AG08395 (cell line): ENCODE measurements around the gene MRPS12.
"Not testable (repeated sequence)": the region's sequence is repeated elsewhere in the genome, so short reads cannot be mapped to it uniquely, and the experiment has no call there.

Experiments used
- DNase-seq: peaks from one replicate; pipeline ENCODE4 v3.0.0; 2012; ENCODE audit warnings: mixed read lengths, low spot score

MRPS12 gene

DNA sequence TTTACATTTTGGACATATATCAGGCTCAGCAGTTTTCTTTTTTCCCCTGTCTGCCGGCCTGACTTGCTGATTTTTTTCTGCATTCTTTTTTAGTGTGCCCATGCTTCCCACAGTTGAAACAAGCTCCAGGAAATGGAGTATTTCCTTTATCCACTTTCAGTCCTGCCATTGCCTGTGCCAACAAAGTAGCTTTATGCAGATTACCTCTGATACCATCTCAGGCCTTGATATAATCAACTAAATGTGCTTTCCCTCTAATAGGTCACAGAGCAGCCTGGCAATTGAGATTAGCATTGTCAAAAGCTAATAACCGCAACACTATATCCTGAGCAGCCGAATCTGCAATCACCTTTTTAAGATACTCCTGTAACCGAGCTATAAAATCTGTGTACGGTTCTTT lies 9.2 kb downstream of the MRPS12 start:
- no peak for DNase-seq

DNA sequence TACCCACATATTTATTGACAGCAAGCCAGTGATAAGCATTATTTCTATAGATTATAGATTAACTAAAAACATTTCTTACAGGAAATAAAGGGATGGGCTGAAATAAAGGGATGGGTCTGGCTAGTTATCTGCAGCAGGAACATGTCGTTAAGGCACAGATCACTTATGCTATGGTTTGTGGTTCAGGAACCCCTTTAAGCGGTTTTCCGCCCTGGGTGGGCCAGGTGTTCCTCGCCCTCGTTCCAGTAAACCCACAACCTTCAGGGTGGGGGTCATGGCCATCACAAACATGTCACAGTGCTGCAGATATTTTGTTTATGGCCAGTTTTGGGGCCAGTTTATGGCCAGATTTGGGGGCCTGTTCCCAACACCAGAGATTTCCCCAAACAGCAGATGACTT lies 10.7 kb downstream of the MRPS12 start:
- not testable (repeated sequence) for DNase-seq

DNA sequence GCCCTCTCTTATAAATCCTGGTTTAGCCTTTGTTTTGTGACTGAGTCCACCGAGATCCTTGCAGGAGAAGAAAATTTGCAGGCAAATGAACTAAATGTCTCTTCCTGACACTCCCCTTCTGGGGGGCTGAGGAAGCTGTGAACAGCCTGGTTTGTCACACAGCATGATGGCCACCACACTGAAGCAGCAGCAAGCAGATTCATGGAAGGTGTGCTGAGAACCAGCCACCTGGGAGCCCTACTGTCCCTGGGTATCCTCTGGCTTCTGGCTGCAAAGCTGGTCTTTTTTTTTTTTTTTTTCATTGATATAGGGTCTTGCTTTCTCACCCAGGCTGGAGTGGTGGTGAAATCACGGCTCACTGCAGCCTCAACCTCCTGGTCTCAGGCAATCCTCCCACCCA lies 11.2 kb downstream of the MRPS12 start:
- DNase-seq, result no peak

DNA sequence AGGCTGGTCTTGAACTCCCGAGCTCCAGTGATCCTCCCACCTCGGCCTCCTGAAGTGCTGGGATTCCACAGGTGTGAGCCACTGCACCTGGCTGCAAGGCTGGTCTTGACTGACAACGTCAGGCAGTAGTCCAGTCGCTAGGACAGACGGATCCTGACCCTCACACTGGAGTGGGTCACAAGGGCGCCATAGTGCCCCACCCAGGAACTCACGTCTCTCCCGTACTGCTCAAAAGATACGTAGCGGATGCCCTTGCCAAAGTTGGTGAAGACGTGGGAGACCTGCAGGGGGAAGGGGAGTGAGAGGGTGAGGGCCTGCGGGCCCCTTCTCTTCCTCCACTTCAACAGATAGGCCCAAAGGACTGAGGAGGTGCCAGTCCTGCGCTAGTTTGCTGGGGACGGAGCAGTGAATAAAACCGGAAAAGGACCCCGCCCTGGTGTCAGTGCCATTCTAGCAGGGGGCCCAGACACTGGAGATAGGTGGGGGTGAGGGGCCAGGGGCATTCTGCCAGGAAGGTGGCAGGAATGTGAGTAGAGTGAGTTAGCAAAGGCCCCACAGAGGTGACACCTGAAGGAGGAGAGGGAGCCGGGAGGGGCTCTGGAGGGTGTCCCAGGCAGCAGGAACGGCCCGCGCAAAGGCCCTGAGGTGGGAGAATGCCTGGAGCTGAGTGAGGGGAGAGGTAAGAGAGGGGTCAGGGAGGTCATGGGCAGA lies 11.9 kb downstream of the MRPS12 start:
- DNase-seq, result no peak

DNA sequence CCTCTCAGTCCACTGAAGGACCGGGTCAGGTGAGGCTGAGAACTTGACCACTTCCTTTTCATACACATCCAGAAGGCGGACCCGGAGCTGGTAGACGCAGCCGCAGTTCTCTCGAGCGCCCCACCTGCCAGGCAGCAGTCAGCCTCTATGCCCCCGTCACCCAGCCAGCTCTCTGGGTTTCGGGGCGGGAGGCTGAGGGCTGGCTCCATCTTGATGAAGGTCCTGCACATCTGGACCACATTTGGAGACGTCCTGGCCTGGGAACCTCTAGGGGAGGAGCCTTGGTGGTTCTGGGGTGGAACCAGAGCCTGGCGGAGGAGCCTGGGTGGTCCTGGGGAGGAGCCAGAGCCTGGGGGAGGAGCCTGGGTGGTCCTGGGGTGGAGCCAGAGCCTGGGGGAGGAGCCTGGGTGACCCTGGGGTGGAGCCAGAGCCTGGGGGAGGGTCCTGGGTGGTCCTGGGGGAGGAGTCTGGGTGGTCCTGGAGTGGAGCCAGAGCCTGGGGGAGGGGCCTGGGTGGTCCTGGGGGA lies 14.3 kb downstream of the MRPS12 start:
- DNase-seq, result no peak

DNA sequence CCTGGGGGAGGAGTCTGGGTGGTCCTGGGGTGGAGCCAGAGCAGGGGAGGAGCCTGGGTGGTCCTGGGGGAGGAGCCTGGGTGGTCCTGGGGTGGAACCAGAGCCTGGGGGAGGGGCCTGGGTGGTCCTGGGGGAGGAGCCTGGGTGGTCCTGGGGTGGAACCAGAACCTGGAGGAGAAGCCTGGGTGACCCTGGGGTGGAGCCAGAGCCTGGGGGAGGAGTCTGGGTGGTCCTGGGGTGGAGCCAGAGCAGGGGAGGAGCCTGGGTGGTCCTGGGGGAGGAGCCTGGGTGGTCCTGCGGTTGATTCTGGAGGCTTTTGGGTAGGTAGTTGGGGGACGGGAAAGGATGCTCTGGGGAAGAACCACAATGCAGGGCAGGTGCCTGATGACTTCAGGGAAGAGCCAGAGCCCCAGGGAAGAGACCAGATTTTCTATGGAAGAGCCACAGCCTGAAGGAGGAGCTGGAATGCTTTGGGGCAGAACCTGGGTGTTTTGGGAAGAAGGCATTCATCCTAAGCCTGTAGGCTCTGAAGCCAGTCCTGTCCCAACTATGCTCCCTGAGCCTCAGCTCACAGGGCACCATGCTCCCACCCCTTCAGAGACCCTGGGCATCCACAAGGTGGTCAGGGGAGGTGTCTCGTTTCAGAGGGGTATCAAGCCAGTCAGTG lies 15.0 kb downstream of the MRPS12 start:
- no peak for DNase-seq

DNA sequence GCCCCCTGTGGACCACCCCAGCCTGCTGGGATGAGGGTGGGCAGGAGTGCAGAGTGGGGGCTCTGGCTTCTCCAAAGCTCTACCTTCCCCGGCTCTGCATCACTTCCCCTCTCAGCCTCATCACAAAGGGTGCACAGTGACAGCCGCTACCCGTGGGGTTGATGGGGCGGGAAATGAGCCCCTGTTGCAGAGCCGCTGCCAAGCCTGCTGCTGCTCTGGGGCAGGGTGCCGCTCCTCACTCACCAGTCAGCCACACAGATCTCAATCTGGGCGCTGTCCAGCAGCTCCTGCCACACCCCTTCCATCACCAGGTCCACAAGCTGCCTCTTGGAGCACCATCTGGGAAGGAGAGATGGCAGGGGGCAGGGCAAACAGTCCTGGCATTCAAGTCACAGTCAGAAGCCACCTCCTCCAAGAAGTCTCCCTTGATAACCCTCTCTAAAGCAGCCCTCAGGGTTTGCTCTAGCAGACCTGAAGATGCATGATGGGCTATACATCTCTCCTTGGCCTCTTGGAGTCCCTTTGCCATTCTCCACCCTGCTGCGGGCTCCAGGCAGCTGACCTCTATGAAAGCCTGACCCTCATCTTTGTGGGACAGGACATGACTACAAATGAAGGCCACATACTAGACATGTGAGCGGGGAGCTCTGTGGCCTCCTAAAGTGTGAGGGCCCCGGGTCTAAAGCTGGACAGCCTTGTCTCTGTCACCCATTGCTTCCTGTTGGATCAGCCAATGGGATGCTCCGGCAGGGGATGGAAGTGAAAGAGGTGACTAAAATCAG lies 15.7 kb downstream of the MRPS12 start:
- no peak for DNase-seq

DNA sequence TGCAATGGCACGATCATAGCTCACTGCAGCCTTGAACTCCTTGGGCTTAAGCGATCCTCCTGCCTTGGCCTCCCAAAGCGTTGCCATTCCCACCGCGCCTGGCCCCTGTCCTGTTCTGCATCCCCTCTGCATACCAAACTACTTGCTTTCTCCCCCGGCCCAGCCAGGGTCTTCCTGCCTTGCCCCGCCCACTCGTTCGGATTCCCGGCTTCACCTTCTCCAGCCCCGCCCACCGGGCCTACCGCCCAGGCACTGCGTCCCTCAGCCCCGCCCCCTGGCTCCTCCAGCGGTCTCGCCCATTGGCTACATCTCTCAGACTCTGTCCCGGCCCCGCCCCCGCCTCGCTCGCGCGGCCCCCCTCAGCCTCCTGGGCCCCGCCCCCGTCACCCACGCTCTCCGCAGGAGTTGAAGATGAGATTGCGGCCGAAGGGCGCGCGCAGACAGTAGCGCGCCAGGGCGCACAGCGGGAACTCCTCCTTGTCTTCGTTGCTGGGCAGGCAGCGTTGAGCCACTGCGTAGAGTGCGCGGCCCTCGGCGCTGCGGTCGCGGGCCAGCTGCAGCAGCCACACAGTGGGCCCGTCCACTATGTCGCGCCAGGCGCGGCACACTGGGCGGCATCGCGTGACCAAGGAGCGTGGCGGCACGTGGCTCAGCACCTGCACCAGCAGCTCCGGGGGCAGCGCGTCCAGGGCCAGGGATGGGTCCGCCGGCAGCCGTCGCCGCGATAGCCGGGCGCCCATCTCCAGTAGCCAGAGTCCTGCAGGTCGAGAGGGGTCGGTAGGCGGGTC lies 19.0 kb downstream of the MRPS12 start:
- peak; percentile 77 for DNase-seq

DNA sequence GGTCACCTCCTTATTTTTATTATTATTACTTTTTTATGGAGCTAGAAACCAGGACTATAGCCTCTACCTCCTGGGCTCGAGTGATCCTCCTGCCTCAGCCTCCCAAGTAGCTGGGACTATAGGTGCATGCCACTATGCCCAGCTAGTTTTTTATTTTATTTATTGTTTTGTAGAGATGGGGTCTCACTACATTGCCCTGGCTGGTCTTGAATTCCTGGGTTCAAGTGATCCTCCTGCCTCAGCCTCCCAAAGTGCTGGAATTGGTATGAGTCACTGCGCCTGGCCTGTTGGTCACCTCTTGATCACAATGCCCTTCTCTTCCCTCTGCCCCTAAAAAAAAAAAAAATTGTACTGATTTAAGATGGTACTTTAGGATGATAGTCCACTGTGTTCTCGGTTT lies 20.4 kb downstream of the MRPS12 start:
- no peak for DNase-seq

DNA sequence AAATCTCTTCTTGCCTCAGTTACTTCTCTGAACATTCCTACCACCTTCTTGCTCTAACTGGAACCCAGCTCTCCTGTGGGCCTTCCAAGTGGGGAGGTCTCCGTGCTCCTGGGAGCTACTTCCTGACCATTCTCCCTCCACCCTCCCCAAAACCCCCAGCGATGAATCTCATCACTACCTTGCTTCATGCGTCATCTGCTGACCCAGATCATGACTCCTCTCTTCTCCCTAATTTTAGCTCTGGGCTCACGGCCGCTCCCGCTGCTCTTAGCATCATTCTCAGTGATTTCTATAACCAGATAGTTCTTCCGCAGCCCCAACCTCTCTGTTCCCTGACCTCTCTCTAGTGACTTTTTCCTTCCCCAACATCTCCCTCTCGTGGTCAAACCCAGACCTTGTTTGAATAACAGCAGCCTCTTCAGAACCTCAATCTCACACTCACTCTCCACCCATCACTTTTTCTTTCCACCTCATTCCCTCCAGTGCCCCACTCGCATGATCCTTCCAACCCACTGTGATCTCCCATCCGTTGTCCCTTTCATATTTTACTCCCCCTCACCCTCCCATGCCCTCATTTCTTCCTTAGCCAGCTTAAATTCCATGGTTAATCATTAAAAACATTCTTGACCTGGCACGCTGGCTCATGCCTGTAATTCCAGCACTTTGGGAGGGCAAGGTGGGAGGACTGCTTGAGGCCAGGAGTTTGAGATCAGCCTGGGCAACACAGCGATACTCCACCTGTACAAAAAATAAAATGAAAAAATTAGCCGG lies 21.8 kb downstream of the MRPS12 start:
- no peak for DNase-seq

DNA sequence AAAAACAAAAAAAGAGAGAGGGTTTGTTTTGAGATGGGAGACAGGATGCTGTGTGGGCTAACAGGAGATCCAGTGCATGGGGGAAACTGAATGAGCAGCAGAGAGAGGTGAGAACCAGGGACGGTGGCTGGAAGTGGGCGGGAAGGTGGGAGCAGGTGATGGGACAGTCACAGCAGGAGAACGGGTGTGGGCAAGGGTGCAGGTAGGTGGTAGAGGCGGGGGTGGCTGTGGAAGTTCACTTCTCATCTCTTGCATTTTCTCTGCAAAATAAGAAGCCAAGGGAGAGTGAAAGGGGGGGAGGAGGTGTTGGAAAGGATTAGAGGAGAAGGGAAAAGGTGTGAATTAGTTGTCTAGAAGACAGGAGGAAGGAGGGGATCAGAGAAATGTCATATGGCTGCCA lies 22.9 kb downstream of the MRPS12 start:
- DNase-seq, result no peak

DNA sequence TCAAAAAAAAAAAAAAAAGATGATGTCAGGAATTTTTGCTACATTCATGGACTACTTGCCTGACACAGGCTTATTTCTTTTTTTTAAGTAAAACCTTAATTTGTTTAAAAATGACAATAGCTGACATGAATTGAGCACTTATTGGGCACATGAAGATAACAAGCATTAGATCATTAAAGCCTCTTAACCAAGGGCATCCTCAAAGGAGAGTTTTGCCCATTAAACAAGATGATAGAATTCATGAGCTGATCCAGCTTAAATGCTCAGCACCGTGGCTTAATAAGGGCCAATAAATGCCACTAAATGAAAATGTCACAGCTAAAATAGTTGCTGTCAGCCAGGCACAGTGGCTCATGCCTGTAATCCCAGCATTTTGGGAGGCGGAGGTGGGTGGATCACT lies 25.5 kb downstream of the MRPS12 start:
- no peak for DNase-seq

DNA sequence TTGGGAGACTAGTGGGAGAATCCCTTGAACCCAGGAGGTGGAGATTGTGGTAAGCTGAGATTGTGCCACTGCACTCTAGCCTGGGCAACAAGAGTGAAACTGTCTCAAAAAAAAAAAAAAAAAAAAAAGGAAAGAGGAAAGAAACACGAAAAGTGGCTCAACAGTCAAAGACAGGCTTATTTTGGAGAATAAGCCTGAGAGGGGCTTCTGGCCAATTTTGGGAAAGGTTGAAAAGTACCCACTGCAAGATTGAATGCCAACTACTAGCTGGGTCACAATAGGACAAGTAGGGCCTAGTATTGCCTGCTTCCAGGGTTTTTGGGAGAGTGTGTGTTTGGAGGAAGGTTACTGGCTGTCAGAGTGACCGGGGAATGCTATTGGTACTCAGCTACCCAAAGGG lies 27.6 kb downstream of the MRPS12 start:
- DNase-seq, result no peak

DNA sequence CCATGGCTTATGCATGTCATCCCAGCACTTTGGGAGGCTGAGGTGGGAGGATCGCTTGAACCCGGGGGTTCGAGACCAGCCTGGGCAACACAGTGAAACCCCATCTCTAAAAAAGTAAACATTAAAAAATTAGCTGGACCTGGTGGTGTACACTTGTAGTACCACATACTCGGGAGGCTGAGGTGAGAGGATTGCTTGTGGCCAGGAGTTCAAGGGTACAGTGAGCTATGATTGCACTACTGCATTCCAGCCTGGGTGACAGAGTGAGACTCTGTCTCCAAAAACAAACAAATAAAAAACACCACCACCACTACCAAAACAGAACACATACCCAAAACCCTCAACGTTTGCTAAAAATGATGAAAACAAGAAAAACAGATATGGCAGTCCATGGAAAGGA lies 28.9 kb downstream of the MRPS12 start:
- DNase-seq, result no peak

DNA sequence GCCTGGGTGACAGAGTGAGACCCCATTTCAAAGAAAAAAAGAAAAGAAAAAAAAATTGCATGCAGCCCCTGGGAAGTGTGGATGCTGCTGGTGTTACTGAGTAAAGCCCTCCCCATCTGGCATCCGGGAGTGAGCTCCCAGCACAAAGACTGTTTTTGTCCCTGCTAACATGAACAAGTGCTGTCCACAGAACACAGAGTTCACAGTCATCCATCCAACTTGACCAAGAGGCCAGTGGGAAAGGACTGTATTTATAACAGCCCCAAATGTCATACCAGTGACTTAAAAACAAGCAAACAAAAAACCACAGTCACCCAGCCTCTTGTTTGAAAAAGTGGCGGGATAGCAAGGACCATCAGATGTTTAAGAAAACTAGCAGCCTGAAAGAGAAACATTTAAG lies 34.0 kb downstream of the MRPS12 start:
- no peak for DNase-seq

DNA sequence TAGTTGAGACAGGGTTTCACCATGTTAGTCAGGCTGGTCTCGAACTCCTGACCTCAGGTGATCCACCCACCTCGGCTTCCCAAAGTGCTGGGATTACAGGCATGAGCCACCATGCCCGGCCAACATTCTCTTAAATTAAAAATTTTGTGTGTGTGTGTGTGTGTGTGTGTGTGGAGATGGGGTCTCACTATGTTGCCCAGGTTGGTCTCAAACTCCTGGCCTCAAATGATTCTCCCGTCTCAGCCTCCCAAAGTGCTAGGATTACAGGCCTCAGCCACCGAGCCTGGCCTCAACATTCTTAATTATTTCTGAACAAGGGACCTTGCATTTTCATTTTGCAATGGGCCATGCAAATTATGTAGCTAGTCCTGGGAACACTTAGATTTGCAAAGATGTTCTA lies 35.4 kb downstream of the MRPS12 start:
- DNase-seq, result not testable (repeated sequence)

DNA sequence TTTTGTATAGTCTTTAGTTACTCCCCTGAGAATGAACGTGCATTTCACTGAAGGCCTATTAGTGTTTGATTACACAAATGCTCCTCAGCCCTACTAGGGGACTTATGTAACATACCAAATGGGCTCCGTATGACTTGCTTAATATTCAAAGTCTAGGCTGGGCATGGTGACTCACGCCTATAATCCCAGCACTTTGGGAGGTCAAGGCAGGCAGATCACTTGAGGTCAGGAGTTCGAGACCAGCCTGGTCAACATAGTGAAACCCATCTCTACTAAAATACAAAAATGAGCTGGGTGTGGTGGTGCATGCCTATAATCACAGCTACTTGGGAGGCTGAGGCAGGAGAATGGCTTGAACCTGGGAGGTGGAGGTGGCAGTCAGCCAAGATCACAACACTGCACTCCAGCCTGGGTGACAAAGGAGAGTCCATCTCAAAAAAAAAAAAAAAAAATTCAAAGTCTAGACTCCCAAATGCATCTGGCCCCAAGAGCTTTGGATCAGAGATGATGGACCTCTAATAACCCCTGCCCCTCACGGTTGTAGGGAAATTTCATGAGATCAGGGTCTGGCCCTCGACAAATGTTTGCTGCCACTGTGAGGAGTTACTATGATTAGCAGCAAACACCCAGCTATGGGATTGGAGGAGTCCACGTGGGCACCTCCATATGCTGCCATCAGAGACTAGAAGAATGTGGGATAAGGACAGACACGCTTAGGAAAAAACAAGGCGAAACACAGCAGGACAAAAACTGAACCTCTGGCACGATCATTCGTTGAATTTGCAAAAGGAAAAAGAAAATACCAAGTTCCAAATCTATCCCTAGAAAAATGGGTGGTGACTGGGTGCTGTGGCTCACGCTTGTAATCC lies 40.2 kb downstream of the MRPS12 start:
- no peak for DNase-seq

DNA sequence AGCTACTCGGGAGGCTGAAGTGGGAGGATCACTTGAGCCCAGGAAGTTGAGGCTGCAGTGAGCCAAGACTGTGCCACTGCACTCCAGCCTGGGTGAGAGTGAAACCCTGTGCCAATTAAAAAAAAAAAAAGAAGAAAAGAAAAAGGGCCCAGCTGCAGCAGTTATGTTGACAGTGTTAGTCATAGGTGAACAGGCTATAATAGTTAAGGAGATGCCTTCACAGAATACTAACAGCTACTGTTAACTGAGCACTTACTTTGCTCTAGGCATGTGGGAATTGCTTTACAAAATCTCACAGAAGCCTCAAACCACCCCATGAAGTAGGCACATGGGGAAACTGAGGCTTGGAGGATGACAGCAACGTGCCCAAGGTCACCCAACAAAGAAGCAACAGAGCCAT lies 40.9 kb downstream of the MRPS12 start:
- no peak for DNase-seq

DNA sequence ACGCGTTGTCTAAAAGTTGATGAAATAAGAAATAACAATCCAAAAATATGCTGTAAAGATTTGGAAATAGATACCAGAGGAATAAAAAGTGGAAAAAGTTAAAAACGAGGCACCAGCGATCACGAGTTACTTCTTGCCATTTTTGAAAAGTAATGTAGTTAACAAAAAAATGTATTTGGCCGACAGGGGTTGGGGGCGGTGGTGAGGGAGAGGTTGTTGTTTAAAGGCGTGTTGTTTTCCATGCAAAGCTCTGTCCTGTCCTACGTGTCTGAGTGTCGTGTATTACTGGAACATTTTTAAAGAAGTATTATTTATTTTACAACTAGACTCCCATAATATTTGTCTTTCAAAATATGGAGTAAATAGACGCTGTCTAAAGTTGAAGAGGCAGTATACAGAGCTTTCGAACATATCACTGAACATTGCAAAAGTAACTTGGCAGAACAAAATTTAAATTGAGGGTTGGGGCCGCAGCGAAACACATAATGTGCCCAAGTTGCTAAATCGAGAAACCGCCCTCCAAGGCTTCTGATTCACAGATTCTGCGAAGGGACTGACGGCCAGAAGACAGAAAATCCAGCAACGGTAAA lies 44.0 kb downstream of the MRPS12 start:
- no peak for DNase-seq
